Measurements from ENCODE around the gene GRAMD2A. TPM values are rescaled to one million over a fixed set of nuclear protein-coding genes. Genes with fewer than 3 reads are reported as not detected.

GRAMD2A gene
- total and polyA plus RNA-seq, 5 donors, result 0.14 to 0.71 (median 0.44) TPM; not detected in 1

- Histone ChIP-seq H3K9me3 (ENCODE audit: control insufficient read depth, low read length) (no peaks in the 10 kb centered on the region), H3K4me1 (ENCODE audit: control insufficient read depth, insufficient read depth, low read length) (no peaks in the 10 kb centered on the region), H3K4me3 (ENCODE audit: low read length) (no peak overlapping the region), H3K27me3 (ENCODE audit: control insufficient read depth, insufficient read depth) (no peaks in the 10 kb centered on the region), H3K27ac (ENCODE audit: low read length) (no peak overlapping the region)
- intact Hi-C loops (cut with DNase I), result no loop called here
- WGBS, result 38% methylated on average over 2 of the region's 2 CpGs
- DNase-seq (no peak), ATAC-seq (no peak)
Observed at GRCh38 chr15:72112116-72112515, 85.5 kb downstream of the GRAMD2A start.

GRCh38 chr15:72110355-72110754, 87.2 kb downstream of the GRAMD2A start:
- H3K4me1 ChIP-seq (ENCODE audit: control insufficient read depth, insufficient read depth, low read length), result no peaks in the 10 kb centered on the region
- intact Hi-C loops (cut with DNase I), result no loop called here

More at GRCh38 chr15:72110355-72110754, 87.2 kb downstream of the GRAMD2A start:
- DNase-seq (no peak), ATAC-seq (no peak)
- no peaks in the 10 kb centered on the region for H3K9me3 ChIP-seq (ENCODE audit: control insufficient read depth, low read length)
- H3K27ac ChIP-seq (ENCODE audit: low read length), result no peak overlapping the region
- H3K4me3 ChIP-seq (ENCODE audit: low read length), result no peak overlapping the region
- 98% methylated on average over 3 of the region's 3 CpGs for WGBS
- no peaks in the 10 kb centered on the region for H3K27me3 ChIP-seq (ENCODE audit: control insufficient read depth, insufficient read depth)

Other genes with a start within 250 kb of the GRAMD2A start
- 10 to 100 TPM; 32.8 to 35.8 (median 34.7) TPM for gene MYO9A, start 79.6 kb downstream of the GRAMD2A start, total RNA-seq
- 4.9 TPM for gene MYO9A, start 79.6 kb downstream of the GRAMD2A start, polyA plus RNA-seq
- 1 to 10 TPM; 3.6 to 5.3 (median 4.7) TPM for gene SENP8, start 79.4 kb downstream of the GRAMD2A start, total RNA-seq
- gene SENP8, start 79.4 kb downstream of the GRAMD2A start, polyA plus RNA-seq, result 3.6 TPM
- gene PKM, start 33.4 kb upstream of the GRAMD2A start, total RNA-seq, result 1,000 to 10,000 TPM in 2 of 4 donors, 100 to 1,000 TPM in 2; 822 to 1,102 (median 1,021) TPM
- 840 TPM for gene PKM, start 33.4 kb upstream of the GRAMD2A start, polyA plus RNA-seq
- 10 to 100 TPM; 39.7 to 53.6 (median 45.0) TPM for gene PARP6, start 74.8 kb upstream of the GRAMD2A start, total RNA-seq
- gene PARP6, start 74.8 kb upstream of the GRAMD2A start, polyA plus RNA-seq, result 34.5 TPM
- gene CELF6, start 122.4 kb upstream of the GRAMD2A start, total RNA-seq, result 1 to 10 TPM in 3 of 4 donors, under 1 TPM in 1; 0.42 to 2.2 (median 1.4) TPM
- 1.5 TPM for gene CELF6, start 122.4 kb upstream of the GRAMD2A start, polyA plus RNA-seq
- 10 to 100 TPM; 81.9 to 98.1 (median 93.3) TPM for gene HEXA, start 178.2 kb upstream of the GRAMD2A start, total RNA-seq
- gene HEXA, start 178.2 kb upstream of the GRAMD2A start, polyA plus RNA-seq, result 66.6 TPM
- not detected for gene TMEM202, start 200.5 kb upstream of the GRAMD2A start, total RNA-seq
- gene TMEM202, start 200.5 kb upstream of the GRAMD2A start, polyA plus RNA-seq, result not detected